H1 (cell line): ENCODE data around the gene MED6.

Experiments used
- BCL11A ChIP-seq, 2 experiments: IDR thresholded peaks; one replicate each; pipeline ENCODE4 v1.6.1; 2011; ENCODE audit warnings: low read depth in 2 of 2, low read length in 2 of 2, mild to moderate bottlenecking in 2 of 2
- CTCF ChIP-seq, 3 experiments: IDR thresholded peaks; 1 replicate in 2 of 3; 2 replicates in 1 of 3; pipeline versions ENCODE4 v1.5.1 to v1.6.1; 2011; ENCODE audit warnings: low read length in 3 of 3, mild to moderate bottlenecking in 3 of 3, inconsistent platforms in 2 of 3, low read depth in 1 of 3, moderate library complexity in 1 of 3; ENCODE audit not compliant: insufficient read depth in 1 of 3; ENCODE audit errors: control extremely low read depth in 1 of 3
- EZH2 ChIP-seq: fragments of 200-600 bp; sonication (generic); IDR thresholded peaks from 2 replicates; pipeline ENCODE4 v1.7.1; 2012; ENCODE audit warnings: low read depth, mild to moderate bottlenecking, moderate library complexity, low read length, inconsistent platforms; ENCODE audit not compliant: severe bottlenecking
- FOSL1 ChIP-seq: IDR thresholded peaks from 2 replicates; pipeline ENCODE4 v1.6.1; 2011; ENCODE audit warnings: mild to moderate bottlenecking, low read depth, low read length, moderate library complexity; ENCODE audit not compliant: insufficient read depth
- GABPA ChIP-seq: IDR thresholded peaks from 2 replicates; pipeline ENCODE4 v1.6.1; 2011; ENCODE audit warnings: mild to moderate bottlenecking, low read length, moderate library complexity, borderline replicate concordance; ENCODE audit not compliant: insufficient read depth
- JUND ChIP-seq: IDR thresholded peaks from 2 replicates; pipeline ENCODE4 v1.6.1; 2011; ENCODE audit warnings: mild to moderate bottlenecking, improper control_type of control experiment, low read length
- MAFK ChIP-seq: IDR thresholded peaks from 2 replicates; pipeline ENCODE4 v1.6.1; 2012; ENCODE audit warnings: low read depth, mild to moderate bottlenecking, improper control_type of control experiment, low read length
- POLR2A ChIP-seq, 2 experiments: IDR thresholded peaks; 1 replicate in 1 of 2; 2 replicates in 1 of 2; pipeline ENCODE4 v1.6.1; 2011; ENCODE audit warnings: low read depth in 2 of 2, low read length in 2 of 2, mild to moderate bottlenecking in 2 of 2; ENCODE audit errors: control extremely low read depth in 1 of 2
- TBP ChIP-seq: IDR thresholded peaks from 2 replicates; pipeline ENCODE4 v1.6.1; 2011; ENCODE audit warnings: low read depth, low read length, improper control_type of control experiment

- TF ChIP-seq POLR2A (IDR thresholded peaks at IDR 0.05; ENCODE audit: control extremely low read depth in 1 of 2, low read depth in 2 of 2, low read length in 2 of 2) = no peak
- no peak for TF ChIP-seq GABPA
- TF ChIP-seq EZH2 = no peak
- no peak for TF ChIP-seq CTCF (IDR thresholded peaks at IDR 0.05; ENCODE audit: control extremely low read depth in 1 of 3, insufficient read depth in 1 of 3, low read depth in 1 of 3, low read length in 3 of 3)
- no peak for TF ChIP-seq BCL11A (IDR thresholded peaks at IDR 0.05; ENCODE audit: low read depth in 2 of 2, low read length in 2 of 2)
- TF ChIP-seq TBP = no peak
- TF ChIP-seq JUND = no peak
- no peak for TF ChIP-seq FOSL1
- TF ChIP-seq MAFK = no peak
These were observed 65.6 kb downstream of the MED6 start, which contains the start of gene ADAM20 for GRCh38 chr14:70534904-70535303.
